Measurements from ENCODE around the gene FXN.

GRCh38 chr9:69004836-69005235, 30.7 kb upstream of the FXN start:
- TF ChIP-seq CTCF (IDR thresholded peaks at IDR 0.05): no peak
- no peak for TF ChIP-seq POLR2A (IDR thresholded peaks at IDR 0.05)
- TF ChIP-seq POLR2AphosphoS5 (IDR thresholded peaks at IDR 0.05): no peak
- TF ChIP-seq EP300 (IDR thresholded peaks at IDR 0.05): no peak
